Stimulated activated CD8-positive, alpha-beta memory T cell treated with anti-CD3 and anti-CD28 coated beads, Interleukin-7, amount 100 ng/mL, for 24 hours (primary cell): ENCODE measurements around the gene SND1.

Experiments used
- DNase-seq: peaks from one replicate; pipeline ENCODE4 v3.0.0-alpha.2; 2020; ENCODE audit warnings: low read depth

The SND1 gene

DNA sequence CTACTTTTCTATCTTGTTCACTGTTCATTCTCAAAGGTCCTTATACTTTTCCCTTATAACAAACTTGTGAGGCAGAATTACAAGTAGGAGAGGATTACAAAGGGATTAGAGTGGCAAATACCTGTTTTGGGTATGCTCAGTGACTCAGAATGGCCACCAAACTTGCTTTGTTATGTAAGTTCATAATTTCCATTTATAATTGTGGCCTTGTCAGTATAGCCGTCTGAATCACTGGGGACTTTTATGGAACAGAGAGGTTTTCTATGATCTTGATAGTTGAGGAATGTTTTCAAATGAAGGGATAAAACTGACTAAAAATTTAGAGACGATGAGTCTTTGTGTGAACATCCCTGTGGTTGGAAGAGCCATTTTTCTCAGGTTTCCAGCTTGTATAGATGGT lies 116.2 kb downstream of the SND1 start:
- no peak for DNase-seq

DNA sequence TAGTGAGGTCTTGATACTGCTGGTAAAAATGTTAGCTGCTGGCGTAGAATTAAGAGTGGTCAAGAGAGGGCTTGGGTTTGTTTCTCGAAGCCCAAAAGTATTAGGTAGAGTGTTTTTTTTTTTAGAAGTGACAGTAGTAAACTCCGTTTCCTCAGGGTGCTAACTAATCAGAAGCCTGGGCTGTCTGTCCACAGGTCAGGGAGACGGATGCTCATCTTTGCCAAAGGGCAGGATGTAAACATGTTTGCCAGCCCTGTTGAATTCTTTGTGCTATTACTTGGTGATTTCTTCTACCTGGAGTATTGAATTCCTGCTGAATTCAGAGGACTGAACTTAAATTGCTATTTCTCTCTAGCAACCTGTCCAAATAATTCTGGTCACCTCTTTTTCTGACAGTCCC lies 117.1 kb downstream of the SND1 start:
- DNase-seq: no peak

DNA sequence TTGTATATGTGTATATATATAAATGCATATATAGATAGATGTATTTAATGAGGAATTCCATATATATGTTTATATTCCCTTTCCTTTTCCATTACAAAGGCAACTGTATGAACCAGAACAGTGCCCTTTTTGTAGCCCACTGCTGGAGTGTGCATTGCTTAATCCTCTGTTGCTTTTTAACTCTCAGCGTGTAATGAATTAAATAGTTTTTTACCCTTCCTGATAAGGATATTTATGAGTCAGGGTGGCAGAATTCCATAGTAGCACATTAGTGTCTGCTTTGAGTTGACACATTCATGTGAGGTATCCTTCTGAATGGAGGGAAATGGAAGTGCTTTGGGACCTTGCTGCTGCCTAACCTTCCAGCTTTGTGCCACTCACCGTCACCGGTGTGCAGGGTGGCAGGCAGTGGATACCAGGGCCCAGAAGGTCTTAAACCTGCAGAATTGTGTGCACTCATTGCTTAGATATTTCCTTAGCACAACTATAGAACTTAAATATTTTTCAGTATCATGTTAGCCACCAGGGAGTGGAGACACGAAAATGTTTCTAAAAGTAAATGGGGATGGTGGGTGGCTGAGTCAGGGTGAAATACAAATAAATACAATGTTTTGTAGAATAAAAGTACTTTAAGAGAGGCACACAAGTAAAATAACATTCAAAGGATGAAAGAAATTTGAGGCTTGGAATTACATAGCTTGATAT lies 117.9 kb downstream of the SND1 start:
- no peak for DNase-seq

DNA sequence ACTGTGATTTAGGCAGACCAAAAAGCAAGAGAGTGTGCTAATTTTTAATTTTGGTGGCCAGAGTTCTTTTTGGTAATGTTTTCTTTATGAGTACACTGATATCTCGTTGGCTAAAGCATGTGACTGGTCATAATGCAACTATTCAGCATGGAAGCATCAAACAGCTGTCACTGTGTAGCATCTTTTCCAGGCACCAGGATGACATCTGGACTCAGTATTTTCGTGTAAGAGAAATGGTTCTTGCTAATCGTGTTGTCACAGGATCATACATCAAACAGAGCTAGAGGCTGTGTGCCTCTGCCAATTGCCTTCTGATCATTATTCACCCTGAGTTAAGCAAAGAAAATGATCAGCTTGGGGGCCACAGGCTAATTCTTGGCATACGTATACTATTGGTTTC lies 118.9 kb downstream of the SND1 start:
- DNase-seq: no peak

DNA sequence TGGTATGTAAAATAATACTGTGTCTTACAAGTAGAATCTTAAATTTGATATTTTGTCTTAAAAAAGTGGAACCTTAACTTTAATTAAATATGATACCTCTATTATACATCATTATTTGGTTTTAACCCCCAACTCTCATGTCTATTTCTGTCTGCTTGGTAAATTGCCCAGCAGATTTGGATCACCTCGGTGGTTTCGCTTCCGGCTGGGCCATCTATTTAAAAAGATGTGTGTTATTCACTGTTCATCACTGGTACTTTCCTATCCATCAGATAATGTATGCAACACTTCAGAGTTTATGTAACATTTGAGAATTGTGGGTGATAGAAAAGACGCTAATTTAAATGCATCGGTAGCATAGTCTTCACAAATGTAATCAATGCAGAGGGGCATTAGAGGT lies 119.7 kb downstream of the SND1 start:
- DNase-seq: no peak

DNA sequence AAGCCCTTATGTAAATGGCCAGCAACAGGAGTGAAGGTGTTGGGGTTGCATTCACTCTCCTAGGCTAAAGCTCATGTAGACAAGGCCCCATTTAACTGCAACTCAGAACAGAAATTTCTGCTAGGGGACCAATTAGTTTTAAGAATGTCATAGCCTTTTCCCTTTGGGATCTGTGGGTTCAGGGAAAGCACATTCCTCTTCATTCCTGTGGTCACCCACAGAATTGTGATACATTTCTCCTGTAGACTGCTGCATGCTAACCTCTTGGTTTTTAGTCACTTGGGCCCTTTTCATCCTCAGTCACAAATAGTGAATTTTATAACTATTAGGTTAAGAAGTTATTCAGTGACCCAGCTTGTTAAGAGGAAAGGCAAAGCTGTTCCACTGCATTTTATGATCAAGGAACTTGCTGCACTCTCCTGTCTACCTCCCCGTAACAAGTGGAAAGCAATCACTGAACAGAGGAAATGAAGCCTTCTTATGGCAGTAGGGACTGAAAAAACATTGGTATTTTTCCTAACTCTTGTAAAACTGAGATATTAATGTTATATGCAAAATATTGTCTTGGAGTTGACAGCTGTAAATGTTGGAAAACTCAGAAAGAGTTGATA lies 124.9 kb downstream of the SND1 start:
- no peak for DNase-seq

DNA sequence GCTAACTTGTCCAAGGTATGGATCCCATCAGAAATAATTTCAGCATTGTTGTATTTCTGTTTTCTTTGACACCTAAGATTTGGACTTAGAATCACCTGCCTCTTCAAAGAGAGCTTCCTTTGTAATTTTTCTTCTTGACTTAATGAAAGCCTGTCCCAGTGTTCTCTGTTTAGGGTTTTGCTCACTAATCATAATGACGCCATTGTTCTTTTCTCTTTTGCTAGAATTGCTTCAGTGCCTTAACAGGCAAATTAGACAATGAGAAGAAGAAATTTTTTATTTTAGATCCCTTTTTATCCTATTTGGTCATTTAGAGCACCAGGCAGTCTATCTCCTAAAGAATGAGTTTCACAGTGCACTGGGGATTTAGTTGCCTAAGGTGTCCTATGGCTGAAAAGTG lies 128.5 kb downstream of the SND1 start:
- DNase-seq: no peak

DNA sequence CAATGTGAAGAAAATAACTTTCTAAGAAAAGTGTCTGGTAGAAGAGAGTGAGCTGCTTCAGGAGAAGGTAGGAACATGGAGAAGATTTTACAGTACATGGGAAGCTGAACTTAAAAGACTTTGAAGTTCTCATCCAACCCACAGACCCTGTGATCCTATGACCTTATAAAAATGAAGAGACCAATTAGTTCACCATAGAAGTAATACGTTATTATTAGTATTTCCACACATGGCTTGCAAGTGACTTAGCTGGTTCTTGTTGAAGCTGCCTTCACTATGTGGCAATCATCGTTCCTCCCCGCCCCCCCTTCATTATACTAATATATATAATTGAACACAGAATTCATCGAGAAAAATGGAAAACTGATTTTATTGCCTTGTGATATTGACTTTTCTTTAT lies 129.1 kb downstream of the SND1 start:
- no peak for DNase-seq

DNA sequence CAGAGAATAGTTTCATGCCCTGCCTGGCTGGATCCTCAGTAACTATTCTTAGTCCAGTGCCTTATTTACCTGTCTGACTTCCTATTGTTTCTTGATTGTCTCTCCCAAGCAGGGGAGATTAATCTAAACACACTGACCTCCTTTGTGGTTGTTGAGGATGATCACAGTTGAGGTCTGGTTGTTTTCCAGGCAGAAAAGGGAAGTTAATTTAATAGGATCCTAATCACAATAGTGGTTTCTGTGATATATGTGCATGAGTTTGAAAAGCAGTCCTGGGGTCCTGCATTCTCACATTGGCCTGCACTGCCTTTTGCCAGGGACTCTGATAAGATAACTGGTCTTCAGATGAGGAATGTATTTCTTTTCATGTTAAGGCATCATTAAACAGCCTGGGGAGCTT lies 130.1 kb downstream of the SND1 start:
- no peak for DNase-seq

DNA sequence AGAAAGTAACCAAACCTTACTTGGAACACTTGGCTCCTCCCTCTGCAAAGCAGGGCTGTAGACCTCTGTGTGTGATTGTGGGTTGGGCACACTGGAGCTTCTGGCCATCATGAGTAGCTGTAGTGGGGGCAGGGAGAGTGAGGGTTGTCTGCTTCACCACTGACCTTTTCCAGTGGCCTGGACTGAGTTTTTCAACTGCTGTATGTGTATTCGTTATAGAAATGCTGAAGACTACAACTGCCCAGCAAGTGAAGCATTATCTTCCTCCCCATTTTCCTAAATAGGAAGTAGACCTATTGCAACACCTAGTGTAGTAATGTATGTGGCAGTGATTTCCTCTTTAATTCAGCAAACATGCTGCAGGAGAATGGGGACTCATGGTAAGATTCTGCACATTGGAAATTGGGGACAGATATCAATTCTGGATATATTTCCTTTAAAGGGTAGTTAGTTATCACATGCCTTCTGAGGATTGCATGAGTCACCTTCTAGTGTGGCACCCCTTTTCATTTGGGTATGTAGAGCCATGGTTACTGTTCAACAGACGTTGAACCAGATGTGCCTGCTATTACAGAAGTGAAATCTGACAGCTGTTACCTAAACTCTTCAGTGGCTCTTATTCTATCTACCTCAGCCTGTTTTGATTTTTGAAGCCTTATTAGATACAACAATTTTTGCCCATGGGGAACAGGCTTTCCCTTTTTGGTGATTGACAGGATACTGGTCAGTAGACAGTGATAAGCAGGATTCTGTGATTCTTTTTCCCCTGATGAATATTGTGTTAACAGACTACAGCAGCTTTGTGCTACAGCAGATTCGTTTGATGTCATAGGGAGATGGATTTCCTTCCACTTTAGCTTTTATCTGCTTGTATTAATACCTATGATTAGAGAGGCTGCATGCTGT lies 130.9 kb downstream of the SND1 start:
- no peak for DNase-seq

DNA sequence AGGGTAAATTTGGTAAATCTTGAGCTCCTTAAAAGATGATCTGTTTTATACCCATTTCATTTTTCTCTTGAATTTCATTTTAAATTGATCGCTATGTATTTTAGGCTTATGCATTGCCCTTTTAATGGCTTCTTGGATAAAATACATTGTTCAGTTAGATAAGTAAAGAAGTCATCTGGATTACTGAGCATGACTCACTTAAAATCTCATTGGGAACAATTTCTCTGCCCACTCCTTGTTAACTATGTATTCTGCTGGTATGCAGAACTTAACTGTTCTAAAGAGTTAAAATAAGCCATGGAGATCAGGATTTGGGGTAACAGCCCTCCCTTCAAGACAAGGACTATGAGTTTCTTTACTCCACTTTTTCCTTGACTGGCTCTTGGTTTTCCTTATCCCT lies 134.2 kb downstream of the SND1 start:
- DNase-seq: no peak

DNA sequence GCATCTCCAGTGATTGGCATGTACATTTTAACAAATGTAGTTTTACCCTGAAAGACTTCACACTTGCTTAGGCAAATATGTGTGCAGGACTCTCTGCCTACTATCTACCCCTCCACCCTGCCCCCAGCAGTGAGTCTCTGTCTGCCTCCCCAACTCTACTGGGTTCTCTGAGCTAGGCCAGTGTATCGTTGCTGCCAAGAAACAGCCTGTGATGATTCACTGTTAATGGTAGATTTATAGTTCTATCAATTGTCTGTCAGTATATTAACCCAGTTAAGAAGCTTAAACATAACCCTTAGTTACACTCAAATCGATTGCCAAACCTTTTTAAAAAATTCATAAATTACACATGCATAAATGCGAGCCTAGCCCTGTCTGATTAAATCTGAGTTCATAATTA lies 137.0 kb downstream of the SND1 start:
- no peak for DNase-seq

DNA sequence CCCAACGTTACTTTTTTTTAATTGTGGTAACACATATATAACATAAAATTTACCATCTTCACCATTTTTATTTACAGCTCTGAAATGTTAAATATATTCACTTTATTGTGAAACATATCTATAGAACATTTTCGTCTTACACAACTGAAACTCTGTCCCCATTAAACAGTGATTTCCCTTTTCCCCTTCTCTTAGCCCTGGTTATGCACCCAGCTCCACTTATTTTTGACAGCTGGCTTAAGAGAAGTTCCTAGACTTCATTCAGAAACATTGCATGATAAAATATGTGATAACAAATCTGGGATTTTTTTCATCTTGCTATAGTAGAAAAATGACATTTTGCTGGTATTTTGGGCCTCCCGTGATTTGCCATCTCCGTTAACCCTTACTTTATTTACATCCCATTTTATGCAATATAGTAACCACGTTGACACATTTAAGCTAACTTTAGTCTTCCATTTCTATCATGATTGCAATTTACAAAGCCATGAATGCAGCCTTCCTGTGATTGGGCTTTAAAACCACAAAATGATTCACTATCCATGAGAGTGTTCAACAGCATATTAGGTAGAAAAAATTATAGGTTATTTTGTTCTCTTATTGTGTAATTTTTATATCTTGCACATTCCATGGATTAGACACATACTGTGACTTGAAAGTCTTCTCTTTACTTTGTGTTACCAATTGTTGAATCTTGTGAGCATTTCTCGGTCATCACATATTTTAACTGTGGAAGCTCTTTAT lies 139.6 kb downstream of the SND1 start:
- DNase-seq: no peak

DNA sequence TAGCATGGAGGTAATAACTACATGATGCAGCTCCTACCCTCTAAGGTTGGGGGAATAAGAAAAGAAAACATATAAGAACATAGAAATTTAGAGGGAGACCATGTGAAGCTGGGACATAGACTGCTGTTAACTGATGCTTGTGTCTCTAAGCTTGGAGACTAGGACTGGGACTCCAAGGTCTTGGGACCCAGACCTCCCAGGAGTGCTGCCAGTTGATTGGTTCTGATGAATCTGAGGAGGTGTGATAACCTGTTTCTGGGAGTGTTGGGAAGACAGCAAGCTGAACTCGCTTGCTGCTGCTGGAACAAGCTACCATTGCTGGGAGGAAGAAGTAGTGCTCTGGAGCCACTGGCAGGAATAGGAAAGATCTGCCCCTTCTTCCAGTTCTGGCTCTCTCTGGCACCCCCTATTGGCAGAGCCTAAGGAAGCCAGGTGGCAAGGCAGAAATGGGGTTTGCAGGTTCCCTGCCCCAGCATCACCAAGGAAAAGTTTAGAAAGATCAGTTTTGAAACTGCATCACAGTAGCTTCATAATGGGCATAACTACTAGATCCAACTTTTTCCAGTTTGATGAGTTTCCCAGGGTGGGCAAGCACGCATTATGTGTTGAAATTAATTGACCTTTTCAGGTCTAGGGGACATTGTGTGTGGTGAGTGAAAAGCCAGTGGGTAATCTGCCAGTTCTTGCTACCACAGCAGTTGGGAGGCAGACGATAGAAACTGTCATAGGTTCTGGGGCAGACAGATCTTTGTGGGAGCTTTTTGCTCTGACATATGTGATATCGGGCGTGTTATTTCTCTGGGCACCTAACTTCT lies 140.7 kb downstream of the SND1 start:
- no peak for DNase-seq

DNA sequence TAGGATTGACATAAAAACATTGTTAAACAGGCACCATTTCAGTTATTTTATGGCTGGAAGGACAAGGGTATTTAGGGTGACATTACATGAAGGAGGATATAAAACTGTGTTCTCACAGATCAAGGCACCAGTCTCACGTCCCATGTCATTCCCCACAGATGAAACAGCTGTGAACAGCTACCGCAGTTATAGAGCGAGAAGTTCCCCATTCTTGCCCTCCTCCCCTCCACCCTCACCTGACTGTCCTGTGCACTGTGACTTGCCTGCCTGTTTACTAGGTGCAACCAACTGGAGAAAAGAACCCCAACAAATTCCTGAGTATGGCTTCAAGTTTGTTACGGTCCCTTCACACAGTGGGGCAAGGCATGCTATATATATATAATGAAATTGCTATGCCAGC lies 141.6 kb downstream of the SND1 start:
- DNase-seq: no peak

DNA sequence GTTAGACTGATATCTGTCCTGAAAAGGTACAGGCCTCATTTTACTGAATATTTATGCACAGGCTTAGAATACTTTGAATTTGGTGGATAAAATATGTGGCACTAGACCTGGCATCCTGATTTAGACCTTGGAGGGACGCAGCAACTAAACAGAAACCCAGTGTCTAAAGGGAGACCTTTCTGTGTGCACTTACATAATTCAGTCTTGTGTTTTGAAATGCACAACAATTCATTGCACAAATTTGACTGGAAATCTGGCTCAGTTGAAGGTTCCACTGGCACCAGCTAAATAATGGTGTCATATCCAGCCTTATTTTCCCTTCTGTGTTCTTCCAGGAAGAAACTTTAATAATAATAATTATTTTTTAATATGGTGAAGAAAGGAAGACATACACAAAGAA lies 142.1 kb downstream of the SND1 start:
- DNase-seq: no peak

DNA sequence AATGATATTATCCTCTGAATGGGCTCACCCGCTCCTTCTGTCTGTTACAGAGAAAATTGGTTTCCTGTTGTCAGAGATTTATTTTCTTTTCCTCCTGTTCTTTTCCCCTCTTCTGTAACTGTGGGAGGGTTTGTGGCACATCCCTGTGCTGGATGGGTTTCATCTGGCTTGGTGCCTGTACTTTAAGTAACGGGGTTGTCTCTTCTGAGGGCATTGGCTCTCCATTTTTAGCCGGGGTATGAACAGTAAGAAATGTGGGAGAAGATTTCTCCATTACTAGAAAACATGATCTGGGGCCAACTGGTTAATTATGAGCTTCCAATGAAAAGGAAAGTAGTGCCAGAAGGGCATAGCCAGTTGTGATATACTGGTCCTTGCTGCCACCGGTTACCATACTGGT lies 142.6 kb downstream of the SND1 start:
- no peak for DNase-seq

DNA sequence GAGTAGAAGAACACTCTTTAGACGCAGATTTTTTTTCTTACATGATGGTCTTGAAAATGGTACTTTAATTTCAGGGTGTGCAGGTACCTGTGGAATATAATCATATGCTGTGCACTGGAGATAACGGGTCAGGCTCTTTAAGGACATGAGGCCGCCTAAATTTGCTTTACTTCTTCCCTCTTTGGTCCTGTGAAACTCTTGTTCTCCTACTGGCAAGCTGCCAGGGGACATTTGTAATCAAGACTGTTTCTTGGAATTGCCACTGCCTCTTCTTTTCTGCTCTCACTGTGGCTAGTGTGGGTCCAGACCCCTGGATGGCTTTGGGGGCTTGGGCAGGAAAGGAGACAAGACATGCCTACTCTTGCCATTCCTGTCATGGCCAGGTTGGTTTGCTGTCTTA lies 146.0 kb downstream of the SND1 start:
- no peak for DNase-seq

DNA sequence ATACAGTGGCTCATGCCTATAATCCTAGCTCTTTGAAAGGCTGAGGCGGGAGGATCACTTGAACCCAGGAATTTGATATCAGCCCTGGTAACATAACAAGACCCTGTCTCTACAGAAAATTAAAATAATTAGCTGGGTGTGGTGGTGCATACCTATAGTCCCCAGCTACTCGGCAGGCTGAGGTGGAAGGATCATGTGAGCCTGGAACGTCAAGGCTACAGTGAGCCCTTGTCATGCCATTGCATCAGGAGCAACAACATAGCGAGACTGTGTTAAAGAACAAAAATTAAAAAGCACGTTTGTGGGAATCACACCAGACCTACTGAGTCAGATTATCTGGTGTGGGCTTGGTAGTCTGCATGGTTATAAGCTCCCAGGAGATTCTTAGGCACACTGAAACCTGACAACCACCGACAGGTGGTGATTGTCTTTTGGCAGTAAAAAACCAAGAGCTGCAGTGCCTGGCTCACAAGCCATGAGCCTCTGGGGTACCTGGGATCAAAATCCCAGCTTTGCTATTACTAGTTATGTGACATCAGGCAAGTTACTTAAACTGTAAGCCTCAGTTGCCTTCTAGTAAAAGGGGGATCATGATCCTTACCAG lies 146.9 kb downstream of the SND1 start:
- no peak for DNase-seq

DNA sequence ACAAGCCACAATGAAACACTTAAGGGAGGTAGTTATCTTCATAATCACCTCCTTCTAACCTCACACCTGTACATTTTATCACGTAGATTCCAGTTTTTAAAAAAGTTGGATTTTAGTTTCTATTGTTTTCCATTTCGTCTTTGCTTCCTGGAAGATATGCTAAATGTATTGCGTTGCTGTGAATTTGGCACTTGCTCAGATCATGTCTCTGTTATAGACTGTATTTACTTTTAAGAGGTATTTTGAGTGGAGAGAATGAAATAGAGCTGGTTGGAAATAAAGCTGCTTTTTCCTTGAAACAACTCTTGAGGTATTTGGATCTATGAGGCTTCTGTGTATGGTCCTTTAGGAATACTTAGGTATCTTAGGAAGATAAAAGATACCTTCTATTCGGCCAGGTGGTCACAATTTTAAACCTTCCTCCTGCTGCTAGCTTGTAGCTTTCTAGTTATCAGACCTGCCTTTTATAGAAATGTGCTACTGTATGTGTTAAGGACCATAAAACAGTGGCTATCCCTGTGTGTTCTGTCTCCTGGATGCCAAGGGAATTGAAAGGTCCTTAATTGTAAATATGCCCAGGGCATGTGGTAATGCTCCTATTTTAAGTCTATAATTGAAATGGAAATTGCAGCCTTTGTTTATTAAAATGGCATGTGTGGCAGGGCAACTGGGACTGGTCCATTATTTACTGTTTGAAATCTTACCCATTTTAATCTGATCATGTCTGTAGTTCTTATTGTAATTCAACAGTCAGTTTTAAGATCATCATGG lies 147.7 kb downstream of the SND1 start:
- no peak for DNase-seq
